HG02981 (cell line): ENCODE results near the gene TNKS1BP1.
"Not testable (repeated sequence)": the region's sequence is repeated elsewhere in the genome, so short reads cannot be mapped to it uniquely, and the experiment has no call there.

Experiments used
- ATAC-seq: cut with Tn5 transposase; IDR thresholded peaks from one replicate; pipeline ENCODE4 v1.9.1; 2021; ENCODE audit warnings: mild to moderate bottlenecking, moderate library complexity; ENCODE audit not compliant: unreplicated experiment

Gene TNKS1BP1

DNA sequence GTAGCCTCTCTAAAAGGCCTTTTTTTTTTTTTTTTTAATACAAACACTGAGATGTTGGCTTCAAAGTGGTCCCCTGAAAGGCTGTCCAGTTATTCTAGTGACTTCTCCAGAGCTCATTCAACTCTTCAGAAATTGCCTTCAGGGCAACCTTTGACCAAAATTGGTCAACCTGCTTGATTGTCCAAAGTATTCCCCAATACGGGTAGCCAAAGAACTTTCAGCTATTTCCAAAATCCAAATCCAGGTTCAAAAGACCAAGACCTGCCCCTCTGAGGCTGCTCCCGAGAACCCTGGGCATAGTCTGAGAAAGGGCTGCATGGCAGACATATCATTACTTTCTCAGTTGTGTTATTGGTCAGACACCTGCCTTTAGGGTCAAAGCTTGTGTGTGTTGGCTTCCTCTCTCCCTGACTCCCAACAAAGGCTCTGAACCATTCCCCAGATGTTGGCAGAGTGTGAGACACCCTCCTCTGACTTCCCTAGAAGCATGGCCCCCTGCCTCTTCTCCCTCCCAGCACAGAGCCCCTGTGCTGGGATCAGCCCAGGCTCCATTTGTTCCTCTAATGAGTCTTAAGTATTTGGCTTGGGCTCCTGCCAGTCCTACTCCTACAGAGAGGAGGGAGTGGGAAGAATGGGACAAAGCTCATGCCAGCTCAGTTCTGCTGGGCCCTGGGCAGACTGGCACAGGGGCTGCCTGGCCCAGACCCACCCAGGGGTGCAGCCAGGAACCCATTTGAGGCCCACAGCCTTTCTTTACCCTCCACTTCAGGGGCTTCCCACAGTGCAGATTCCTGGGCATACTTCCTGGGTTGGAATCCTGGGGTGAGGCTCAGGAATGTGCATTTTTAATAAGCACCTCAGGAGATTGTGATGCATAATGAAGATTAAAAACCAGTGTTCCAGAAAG, 30.3 kb downstream of the TNKS1BP1 start:
- ATAC-seq: no peak

DNA sequence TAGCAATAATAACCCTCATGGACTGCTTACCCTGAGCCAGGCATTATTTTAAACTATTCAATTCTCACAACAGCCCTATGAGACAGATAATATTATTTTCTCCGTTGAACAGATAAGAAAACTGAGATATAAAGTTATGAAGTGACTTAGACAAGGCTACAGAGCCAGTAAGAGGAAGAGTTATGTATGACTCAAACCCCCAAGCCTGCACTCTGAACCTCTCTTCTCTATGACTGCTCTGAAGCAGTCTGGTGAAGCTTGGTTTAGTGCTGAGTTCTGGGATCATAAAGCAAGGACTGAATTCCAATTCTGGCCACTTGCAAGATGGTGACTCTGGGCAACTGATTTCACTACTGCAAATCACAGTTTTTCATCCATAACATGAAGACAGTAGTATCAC, 34.5 kb downstream of the TNKS1BP1 start:
- ATAC-seq: no peak

DNA sequence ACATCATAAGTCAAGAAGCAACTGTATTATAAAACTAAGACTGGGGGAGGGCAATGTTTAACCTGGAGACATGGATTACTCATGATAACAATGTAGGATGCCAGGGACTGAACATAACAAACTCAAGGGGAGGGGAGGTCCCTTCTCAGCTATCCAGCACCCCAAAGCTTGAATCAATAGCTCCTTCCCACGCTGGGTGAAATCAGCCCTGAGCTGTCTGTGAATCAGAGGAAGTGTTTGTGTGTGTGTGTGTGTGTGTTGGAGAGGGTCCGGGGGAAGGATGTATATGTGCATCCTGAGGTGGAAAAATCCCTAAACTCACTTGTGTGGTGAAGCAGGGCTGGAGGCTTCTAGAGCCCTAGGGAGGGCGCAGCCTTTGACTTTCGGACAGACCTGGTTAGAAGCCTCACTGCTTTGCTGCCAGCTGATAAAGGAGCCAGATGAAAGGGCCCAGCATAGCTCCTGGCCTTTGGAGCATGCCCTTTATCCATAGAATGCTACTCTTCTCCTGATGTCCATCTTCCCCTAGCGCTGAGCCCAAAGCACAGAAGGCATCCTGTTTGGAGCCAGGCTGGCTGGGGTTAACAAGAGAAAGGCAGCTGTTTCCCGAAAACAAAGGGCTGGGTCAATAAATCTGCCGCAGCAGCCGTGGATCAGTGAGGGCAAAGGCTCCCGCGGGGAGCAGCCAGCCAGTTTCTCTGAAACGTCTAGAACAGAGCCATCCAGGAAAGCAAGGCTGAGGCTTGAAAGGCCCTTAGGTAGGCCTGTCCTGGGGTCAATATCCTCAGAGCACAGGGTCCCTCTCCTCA, 35.8 kb downstream of the TNKS1BP1 start:
- no peak for ATAC-seq

DNA sequence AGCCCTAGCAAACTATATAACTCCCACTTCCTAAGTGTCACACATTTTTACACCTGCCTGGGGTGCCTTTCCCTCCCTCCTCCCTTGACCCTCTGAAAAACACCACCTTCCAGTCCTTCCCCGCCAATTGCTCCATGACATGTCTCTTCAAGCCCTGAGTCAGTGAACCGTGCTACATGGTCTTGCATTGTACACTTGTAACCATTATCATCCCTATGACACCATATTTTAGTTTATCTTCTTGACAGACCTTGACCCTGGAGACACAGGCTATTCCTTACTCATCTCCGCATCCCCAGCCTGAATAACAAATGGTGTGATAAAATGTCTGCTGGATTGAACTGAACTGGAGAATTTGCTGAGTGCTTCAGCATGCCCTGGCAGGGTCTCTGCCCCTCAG, 36.9 kb downstream of the TNKS1BP1 start:
- no peak for ATAC-seq

DNA sequence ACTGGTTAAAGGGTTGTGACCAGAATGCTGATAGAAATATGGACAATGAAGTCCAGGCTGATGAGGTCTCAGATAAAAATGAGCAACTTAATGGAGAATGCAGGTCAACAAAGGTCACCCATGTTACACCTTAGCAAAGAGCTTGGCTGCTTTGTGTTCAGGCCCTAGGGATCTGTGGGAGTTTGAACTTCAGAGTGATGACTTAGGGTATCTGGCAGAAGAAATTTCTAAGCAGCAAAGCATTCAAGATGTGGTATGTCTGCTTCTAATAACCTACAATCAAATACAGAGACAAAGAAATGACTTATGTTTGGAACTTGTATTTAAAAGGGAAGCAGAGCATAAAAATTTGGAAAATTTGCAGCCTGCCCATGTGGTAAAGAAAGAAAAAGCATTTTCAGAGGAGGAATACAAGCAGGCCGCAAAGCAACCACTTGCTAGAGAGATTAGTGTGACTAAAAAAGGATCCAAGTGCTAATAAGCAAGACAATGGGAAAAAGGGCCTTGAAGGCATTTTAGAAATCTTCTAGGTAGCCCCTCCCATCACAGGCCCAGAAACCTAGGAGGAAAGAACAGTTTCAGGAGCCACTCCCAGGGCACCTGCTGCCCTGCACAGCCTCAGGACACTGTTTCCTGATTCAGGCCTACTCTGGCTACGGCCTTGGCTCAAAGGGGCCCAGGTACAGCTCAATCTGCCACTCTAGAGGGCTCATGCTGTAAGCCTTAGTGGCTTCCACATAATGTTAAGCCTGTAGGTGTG, 41.3 kb downstream of the TNKS1BP1 start:
- no peak for ATAC-seq

DNA sequence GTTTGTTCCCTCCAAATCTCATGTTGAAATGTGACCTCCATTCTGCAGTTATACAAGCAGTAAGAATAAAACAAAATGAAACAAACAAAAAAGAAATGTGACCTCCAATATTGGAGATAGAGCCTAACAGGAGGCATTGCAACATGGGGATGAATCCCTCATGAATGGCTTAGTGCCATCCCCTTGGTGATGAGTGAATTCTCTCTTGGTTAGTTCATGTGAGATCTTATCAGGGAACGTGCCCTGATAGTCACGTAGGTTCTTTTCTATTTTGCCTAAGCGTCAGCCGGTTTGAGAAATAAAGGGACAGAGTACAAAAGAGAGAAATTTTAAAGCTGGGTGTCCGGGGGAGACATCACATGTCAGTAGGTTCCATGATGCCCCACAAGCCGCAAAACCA, 43.2 kb downstream of the TNKS1BP1 start:
- not testable (repeated sequence) for ATAC-seq

DNA sequence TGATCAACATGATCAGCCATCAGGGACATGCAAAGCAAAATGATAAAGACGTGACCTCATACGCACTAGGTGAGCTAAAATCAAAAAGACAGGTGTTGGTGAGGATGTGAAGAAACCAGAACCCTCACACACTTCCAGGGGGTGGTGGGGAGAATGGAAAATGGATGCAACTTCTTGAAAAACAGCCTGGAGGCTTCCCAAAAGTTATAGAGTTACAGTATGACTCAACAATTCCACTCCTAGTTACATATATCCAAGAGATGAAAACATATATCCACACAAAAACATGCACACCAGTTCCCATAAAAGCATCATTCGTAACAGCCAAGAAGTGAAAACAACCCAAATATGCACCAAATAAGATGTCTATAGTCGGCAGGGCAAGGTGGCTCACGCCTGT, 45.6 kb downstream of the TNKS1BP1 start:
- ATAC-seq: no peak

DNA sequence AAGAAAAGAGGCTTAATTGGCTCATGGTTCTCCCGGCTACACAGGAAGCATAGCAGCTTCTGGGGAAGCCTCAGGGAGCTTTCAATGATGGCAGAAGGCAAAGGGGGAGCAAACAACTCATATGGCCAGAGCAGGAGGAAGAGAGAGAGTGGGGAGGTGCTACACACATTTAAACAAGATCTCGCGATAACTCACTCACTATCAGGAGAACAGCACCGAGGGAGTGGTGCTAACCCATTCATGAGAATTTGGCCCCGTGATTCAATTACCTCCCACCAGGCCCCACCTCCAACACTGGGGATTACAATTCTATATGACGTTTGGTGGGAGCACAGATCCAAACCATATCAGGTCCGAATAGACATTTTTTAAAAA, 46.0 kb downstream of the TNKS1BP1 start:
- ATAC-seq: no peak

DNA sequence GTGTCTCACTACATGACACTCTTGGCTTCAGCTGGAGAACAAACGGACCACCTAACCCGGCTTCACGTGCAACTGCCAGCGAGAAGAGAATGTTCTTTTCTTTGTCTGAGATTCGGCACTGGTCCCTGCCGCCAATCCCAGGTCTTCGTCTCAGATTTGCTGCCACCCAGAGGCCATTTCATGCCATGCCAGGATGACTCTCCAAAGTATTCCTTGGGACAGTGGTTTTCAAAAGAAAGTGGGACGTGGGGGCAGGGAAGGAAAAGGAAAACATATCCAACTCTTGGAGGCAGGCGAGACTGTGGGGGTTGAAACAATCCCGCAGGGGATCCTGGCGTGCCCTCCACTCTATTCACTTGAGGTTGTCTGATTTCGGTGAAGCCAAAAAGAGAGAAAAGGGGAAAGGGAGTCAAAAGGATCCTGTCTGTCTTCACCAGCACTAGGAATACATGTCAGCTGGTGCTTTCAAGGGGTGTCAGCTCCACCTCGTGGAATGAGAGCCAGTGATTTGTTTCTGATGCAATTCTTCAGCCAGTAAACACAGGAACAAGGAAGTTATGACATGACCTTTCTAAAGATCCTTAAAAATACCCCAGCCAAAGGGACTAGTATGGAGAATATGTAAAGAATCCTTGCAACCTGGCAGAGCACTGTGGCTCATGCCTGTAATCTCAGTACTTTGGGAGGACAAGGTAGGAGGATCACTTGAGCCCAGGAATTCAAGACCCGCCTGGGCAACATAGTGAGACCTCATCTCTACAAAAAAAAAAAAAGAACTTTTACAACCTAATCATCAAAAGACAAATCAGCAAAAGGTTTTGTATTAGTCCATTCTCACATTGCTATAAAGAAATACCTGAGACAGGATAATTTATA, 46.7 kb downstream of the TNKS1BP1 start:
- ATAC-seq: peak; percentile 72

DNA sequence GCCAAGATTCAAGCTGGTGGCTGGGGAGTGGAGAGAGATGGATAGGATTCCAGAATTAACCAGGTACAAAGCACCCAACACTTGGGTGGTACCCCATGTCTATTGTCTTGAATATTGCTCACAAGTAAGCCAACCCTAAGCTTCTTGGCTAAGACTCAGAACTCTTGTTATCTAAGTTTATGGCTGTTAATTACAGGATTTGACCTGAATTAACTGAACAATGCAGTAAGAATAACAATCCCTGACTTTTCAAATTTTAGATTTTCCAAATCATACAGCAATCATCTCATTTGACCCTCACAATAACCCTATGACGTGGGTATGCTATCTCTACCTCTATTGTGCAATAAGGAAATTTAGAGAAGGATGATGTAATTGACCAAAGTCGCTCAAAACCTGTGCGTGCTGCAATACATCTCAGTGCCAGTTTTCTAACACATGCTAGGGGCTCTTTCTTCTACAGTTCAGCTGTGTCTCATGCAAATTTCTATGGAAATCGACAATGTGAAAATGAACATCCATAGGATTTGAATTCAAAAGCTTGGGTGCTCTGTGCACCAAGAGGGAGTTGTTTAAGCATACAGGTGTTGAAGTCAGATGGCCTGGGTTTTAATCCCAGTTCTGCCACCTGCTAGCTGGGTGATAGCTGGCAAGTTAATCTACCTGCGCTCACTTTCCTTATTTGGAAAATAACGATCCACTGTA, 47.6 kb downstream of the TNKS1BP1 start:
- no peak for ATAC-seq

DNA sequence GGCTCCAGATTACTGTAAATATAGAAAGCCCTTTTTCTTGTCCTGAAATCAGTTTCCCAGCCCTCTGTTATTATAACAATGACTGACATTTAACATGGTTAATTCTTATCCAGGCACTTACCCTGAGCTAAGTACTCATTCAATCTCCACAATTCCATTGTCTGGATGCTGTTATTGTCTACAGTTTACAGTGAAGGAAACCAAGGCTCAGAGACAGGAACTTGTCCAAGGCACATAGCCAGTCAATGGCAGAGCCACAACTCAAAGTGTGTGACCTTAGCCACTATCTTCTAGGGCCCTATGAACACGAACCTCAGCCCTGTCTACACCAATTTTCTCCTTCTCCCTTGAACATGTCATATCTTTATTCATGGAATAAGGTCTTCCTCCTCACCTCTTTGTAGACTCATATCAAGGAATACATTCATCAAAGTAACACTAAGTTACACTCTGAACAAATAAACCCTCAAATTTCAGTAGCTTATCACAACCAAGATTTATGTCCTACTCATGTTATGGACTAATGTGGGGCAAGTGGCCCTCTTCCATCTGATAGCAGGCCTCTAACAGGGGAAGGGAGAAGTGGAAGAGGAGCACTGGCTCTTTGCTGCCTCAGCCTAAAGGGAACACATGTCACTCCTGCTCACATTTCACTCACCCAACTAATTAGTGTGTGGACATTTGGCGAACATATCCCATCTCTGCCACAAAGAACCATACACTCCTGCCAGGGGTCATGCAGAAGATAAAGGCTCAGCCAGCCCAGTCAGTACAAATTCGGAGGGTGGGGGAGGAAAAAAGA, 48.4 kb downstream of the TNKS1BP1 start:
- no peak for ATAC-seq

DNA sequence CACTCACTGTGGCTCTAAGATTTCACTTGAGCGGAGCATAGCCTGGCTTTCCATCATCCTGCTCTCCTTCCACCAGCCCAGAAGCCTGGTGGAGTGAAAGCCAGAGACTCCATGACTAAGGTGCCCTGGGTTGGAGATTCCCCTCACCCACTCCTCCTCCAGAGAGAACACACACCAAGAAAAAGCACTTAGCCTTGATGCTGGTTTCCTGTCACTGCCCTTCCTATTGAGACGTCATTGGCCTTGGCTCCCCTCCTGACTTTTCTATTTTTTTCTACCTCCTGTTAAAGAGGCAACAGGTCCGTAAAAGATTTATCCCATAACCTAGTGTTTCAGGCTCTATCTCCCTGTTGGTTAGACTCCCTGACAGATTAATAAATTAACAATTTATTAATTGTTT, 49.2 kb downstream of the TNKS1BP1 start:
- ATAC-seq: no peak

DNA sequence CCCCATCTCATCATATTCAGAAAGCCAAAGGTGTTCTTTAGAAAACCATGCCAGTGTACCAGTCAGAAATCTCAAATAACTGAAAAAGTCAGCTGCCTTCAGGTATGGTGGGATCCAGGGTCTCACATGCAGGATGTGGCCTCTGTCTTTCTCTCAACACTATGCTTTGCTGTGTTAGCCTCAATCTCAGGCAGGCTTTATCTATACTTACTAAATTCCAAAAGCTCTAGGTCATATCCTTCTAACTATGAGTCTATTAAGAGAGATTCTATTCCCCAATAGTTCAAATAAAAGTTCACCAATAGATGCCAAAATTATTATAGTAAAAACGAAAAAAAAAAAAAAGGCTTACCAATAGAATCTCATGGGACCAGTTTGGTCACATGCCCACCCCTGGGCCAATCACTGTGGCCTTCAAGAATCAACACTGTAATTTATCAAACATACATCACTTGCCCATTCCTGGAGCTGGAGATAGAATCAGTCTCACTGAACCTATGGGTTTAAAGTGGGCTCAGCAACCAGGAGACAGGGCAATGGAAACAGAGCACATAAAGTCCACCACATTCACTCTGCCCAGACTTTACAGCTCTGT, 49.8 kb downstream of the TNKS1BP1 start:
- ATAC-seq: no peak

DNA sequence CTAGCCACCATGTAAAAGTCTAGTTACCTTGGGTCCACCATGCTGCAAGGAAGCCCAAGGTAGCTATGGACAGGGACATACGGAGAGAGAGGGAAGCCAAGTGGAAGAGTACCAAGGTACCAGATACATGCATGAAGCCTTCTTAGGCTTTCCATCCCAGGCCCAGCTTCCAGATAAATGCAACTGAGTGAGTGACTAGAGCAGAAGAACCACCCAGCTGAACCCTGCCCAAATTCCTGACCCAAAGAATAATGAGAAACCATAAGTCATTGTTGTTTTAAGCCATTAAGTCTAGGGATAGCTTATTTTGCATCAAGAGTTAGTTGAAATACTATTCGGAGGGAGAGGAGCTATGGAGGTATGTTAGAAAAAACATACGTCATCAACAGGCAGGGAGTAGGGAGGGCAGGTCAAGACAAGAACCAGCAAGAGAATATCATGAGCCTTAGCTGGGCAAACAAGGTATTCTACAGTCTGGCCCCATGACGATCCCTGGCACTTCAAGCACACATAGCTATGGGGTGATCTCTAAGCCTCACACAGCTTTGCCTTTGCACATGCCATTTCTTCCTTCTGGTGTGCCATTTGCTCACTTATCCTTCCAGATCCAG, 51.2 kb downstream of the TNKS1BP1 start:
- no peak for ATAC-seq

DNA sequence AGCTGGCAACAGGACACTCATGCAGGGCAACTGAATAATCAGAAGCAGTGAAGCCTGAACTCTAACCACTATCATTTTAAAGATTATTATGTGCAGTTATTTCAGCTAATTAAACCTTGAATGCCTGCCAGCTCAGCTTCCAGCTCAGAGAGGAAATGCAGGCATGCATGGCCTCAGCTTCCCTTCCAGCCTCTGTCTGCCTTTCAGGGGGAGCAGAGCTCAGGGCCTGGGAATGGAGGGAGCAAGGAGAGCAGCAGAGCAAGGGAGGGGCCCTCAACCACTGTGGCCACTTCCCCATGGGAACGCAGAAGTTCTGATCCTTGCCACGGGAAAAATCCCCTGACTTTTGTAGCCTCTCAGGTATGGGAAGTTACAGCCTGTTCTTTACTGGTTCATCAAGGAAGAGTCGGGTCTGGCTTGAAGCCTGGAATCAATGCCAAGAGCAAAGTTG, 55.2 kb downstream of the TNKS1BP1 start:
- no peak for ATAC-seq

DNA sequence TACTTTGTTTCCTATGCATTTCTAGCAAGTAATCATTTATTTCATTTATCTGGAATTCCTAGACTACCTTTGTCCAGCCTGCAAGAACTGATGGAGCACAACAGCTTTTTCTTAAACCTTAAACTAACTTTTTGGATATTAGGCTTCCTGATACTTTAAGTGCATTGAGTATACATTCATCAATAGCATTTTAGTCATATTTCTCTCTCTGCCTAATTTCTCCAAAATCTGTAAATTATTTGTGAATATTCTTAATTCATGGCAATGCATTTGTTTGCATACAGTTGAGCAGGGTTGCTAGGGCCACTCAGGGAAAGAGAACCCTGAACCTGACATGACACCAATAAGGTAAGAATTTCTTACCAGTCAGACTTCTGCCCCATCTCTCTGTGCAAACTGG, 58.6 kb downstream of the TNKS1BP1 start:
- ATAC-seq: no peak

DNA sequence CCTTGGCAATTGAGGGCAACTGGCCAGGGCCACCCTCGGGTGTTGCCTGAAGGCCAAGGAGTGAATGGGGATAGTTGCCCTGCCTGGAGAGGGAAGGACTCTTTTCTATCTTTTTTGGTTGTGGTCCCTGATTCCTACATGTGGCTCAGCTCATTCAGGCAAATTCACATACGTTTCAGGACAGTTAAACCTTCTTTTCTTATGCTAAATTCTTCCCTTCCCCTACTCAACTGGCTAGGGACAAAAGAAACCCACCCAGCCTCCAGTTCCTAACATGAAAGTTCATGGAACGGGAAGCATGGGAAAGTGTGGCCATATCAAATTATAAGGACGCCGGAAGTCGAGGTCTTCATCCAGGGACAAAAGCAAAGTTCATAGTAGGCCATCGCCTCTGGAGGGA, 61.4 kb downstream of the TNKS1BP1 start:
- ATAC-seq: no peak

DNA sequence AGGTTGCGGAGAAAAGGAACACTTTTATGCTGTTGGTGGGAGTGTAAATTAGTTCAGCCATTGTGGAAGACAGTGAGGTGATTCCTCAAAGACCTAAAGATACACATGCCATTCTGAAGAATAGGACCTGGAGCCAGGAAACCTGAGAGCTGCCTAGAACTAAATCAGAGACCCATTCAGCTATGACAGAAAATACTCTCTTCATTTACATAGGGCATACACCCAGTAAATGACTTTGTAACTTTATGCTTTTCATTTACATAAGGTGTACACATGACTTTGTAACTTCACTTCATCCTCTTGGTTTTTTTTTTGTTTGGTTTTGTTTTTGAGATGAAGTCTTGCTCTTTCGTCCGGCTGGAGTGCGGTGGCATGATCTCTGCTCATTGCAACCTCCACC, 62.6 kb downstream of the TNKS1BP1 start:
- ATAC-seq: no peak
